GM18498 (cell line): ENCODE data around the gene CABS1.

Experiments used
- ATAC-seq: cut with Tn5 transposase; IDR thresholded peaks from one replicate; pipeline ENCODE4 v1.9.1; 2021; ENCODE audit warnings: mild to moderate bottlenecking, moderate library complexity; ENCODE audit not compliant: unreplicated experiment

Gene CABS1

DNA sequence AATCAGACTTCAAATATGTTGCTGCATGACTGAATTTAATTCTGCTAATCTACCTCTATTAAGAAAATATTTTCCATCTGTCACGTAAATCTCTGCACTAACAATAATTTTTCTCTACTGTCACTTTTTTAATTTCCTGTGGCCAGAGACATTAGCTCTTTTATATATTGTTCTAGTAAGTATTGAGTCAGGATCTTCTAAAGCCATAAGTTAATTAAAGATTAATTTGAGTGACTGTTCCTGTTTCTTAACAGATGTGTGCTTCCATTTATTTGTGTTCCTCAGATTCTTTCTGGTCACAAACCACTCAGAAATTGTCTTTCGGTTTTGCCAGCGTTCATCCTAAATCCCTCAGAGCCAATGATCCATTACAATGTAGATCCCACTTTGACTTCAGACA lies 45.8 kb downstream of the CABS1 start:
- no peak for ATAC-seq

DNA sequence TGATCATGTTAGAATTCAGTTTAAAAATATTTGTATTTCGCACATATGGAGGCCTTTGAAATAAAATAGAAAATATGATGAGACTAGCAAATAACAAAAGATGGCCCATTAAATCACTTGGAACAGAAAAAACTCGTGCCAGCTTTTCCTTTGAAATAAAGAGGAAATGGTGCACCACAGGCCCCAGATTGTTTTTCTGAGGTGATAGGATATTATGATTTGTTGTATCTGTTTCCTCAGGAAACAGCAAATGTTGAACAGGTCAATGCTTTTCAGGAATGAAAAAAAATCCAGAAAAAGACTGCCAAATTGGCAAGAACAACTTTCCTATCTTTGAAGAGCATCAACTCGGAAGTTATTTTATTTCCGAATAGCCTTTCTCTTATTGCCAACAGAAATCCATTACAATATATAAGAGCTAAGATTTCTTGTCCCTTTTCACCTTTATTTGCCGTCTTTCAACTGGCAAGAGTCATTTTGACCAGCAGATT lies 48.0 kb downstream of the CABS1 start, which contains the start of gene SMR3B:
Gene SMR3B (plus strand): TSS at position 441 of the 491 bp plus-strand sequence. CDS start 1,380 bp downstream, outside the sequence.
- no peak for ATAC-seq
